A673 (cell line): Measurements from ENCODE around the gene EPHB6.

Experiments
- CTCF ChIP-seq: fragments of 300-800, 200-600 bp; sonication (generic); conservative IDR thresholded peaks from 2 replicates; pipeline ENCODE4 v1.5.1; 2017; ENCODE audit warnings: low read depth, mild to moderate bottlenecking, antibody characterized with exemption, low read length, moderate library complexity, mixed read lengths
- EZH2 ChIP-seq: fragments of 200-600 bp; sonication (generic); IDR thresholded peaks from 2 replicates; pipeline ENCODE4 v1.6.1; 2017; ENCODE audit warnings: borderline replicate concordance, low read depth, mild to moderate bottlenecking, mixed read lengths, antibody characterized with exemption, low read length; ENCODE audit not compliant: poor library complexity, severe bottlenecking

- no peak for TF ChIP-seq CTCF
- no peak for TF ChIP-seq EZH2
Measured at GRCh38 chr7:142819530-142819929, 35.3 kb upstream of the EPHB6 start.
